GM18951 (cell line): ENCODE measurements around the gene R3HDML.

Source experiments
- POLR2A ChIP-seq: IDR thresholded peaks from 4 replicates; pipeline ENCODE4 v1.6.1; 2011; ENCODE audit warnings: mild to moderate bottlenecking; ENCODE audit not compliant: insufficient read length, insufficient read depth; ENCODE audit errors: extremely low read depth
- in situ Hi-C: fragments of 300-500 bp; cut with MboI; formaldehyde crosslinking; loops from one replicate; pipeline ENCODE4 v1.12.0; 2022; ENCODE audit warnings: low sequenced_read_pairs, mixed read lengths, inconsistent platforms; ENCODE audit not compliant: unreplicated experiment

The R3HDML gene

GRCh38 chr20:44357555-44358125 is 20.8 kb downstream of the R3HDML start:
- in situ Hi-C loops, result no loop called here

GRCh38 chr20:44358776-44359175 is 21.9 kb downstream of the R3HDML start:
- in situ Hi-C loops, result no loop called here
- no peak for TF ChIP-seq POLR2A

More at GRCh38 chr20:44357555-44358125, 20.8 kb downstream of the R3HDML start:
- no peak for TF ChIP-seq POLR2A

DNA sequence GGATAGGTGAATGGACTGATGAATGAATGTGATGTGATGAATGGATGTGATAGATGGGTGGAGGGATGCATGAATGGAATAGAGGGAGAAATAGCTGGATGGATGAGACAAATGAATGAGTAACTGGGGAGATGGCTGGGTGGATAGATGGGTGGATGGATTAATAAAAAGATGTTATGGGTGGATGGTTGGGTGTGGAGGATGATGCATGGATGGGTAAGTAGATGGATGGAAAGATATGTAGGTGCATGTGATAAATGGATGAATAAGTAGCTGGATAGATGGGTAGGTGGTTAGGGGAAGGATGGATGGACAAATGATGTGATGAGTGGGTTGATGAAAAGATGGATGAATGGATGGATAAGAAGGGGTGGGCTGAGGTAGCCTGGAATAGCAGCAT is 23.4 kb downstream of the R3HDML start:
- in situ Hi-C loops, result no loop called here
- TF ChIP-seq POLR2A, result no peak

GRCh38 chr20:44361021-44361420 is 24.2 kb downstream of the R3HDML start:
- in situ Hi-C loops, result no loop called here
- TF ChIP-seq POLR2A, result no peak

DNA sequence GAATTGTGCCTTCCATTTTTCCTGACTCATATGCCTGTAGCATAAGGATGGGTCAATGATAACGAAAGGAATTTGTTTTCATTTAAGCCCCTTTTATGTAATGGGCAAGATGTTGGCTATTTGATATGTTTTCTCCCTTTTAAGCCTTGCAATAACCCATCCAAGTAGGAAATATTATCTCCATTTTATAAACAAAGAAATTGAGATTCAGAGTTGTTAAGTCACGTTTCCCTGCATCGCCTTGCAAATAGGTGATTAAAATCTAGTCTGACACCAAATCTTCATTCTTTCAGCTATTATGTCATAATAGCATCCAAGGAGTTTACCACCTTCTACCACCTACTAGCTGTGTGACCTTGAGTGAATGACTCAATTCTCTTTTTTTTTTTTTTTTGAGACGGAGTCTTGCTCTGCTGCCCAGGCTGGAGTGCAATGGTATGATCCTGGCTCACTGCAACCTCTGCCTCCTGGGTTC is 25.7 kb downstream of the R3HDML start:
- no peak for TF ChIP-seq POLR2A
- in situ Hi-C loops, result no loop called here

- in situ Hi-C loops, result no loop called here
- TF ChIP-seq POLR2A, result no peak
Observed at GRCh38 chr20:44364068-44364467, 27.2 kb downstream of the R3HDML start.

DNA sequence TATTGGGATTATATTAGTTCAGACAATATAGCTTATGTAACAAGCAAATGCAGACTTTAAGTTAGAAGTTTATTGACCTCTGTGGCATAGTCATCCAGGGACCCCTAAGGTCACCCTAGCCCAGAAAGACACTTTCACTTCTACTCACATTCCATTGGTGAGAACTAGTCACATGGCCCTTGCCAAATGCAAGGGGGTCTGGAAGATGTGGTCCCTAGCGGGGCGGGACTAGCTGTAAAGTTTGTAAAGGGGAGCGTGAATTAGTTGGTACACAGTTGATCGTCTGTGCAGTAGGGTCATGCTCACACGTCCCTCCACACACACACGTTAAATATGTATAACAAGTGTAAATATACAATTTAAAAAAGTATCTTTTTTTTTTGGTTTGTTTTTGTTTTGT is 27.9 kb downstream of the R3HDML start:
- in situ Hi-C loops, result no loop called here
- TF ChIP-seq POLR2A, result no peak

DNA sequence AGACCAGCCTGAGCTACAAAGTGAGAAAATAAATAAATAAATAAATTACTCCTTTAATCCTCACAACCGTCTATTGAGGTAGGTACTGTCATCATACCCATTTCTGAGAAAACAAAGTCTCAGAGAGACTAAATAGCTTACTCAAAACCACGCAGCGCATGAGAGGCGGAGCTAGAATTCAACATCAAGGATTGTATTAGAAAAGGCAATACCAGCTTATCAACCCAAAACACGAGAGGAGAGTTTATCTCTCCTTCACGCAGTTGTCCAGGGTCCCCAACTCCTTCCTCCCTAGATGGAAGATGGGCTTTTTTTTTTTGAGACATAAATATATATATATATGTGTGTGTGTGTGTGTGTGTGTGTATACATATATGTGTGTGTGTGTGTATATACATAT is 30.9 kb downstream of the R3HDML start:
- in situ Hi-C loops, result no loop called here
- TF ChIP-seq POLR2A, result no peak

GRCh38 chr20:44370639-44371218 is 33.9 kb downstream of the R3HDML start:
- TF ChIP-seq POLR2A, result no peak
- in situ Hi-C loops, result no loop called here

GRCh38 chr20:44382641-44383040 is 45.8 kb downstream of the R3HDML start:
- in situ Hi-C loops, result no loop called here
- no peak for TF ChIP-seq POLR2A

DNA sequence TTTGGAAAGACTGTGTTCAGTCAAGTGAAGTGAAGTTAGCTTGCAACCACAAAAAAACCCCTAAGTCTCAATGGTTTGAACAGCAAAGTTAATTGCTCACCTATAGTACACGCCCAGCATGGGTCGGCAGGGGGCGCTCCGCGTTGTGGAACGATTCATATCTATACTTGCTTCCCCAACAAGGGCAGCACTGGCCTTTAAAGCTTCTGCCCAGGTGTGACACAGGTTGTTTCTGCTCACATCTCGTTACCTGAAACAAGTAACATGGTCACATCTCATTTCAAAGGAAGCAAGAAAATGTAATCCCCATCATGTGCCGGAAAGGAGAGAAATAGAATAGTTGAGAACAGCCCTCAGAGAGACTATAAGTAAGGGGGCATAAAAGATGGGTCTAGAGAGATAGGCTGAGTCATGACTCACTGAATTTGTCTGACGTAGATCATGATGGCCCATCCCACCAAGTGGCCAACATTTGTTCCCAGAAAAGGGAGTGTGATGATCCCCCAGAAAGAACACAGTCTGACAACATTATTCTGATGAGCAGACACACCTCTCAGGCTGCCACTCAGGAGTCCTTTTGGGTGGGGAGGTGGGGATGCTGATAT is 47.7 kb downstream of the R3HDML start:
- no peak for TF ChIP-seq POLR2A
- in situ Hi-C loops, result no loop called here

GRCh38 chr20:44388466-44389023 is 51.7 kb downstream of the R3HDML start:
- in situ Hi-C loops, result no loop called here
- no peak for TF ChIP-seq POLR2A

DNA sequence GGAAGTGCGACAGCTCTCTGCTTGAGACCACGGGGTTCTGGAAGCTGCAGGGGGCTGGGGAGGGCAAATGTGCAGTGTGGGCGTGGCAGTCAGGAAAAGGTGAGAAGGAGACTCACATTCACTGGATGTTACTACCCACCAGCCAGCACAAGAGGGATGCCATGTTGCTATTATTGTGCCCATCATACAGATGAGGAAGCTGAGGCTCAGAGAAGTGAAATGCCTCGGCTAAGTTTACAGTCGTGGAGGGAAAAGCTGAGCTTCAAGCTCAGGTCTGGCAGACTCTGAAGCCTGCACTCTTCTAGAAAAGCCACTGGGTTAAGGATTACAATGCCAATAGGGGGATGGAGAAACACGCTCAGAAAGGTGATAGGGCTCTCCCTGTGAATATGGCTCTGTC is 53.0 kb downstream of the R3HDML start:
- no peak for TF ChIP-seq POLR2A
- in situ Hi-C loops, result loop anchor here (10.0 kb wide), 1 partner anchor 235 kb away; no protein-coding TSS in a partner anchor

GRCh38 chr20:44390280-44390679 is 53.4 kb downstream of the R3HDML start:
- in situ Hi-C loops, result loop anchor here (10.0 kb wide), 1 partner anchor 235 kb away; no protein-coding TSS in a partner anchor
- TF ChIP-seq POLR2A, result no peak
